Pons (tissue), 1 donor: ENCODE measurements around the gene SH3PXD2B.
"Not testable (repeated sequence)": the region's sequence is repeated elsewhere in the genome, so short reads cannot be mapped to it uniquely, and the experiment has no call there.

ENCODE experiments used
- DNase-seq: peaks from one replicate; pipeline ENCODE4 v3.0.0-alpha.2; 2016; ENCODE audit warnings: low spot score

Gene SH3PXD2B

GRCh38 chr5:172417983-172418630 is 36.2 kb downstream of the SH3PXD2B start:
- DNase-seq, result peak; percentile 81

- DNase-seq, result no peak
Observed at GRCh38 chr5:172417130-172417841, 37.0 kb downstream of the SH3PXD2B start.

GRCh38 chr5:172415362-172416275 is 38.7 kb downstream of the SH3PXD2B start:
- DNase-seq, result no peak

- no peak for DNase-seq
Observed at GRCh38 chr5:172414531-172415361, 39.6 kb downstream of the SH3PXD2B start.

- DNase-seq, result no peak
Observed at GRCh38 chr5:172413601-172414171, 40.6 kb downstream of the SH3PXD2B start.

- DNase-seq, result peak; percentile 78
Observed at GRCh38 chr5:172412724-172413286, 41.5 kb downstream of the SH3PXD2B start.

- no peak for DNase-seq
Observed at GRCh38 chr5:172411484-172412072, 42.7 kb downstream of the SH3PXD2B start.

- DNase-seq, result no peak
Observed at GRCh38 chr5:172410662-172411483, 43.5 kb downstream of the SH3PXD2B start.

- DNase-seq, result no peak
Observed at GRCh38 chr5:172410160-172410559, 44.2 kb downstream of the SH3PXD2B start.

- DNase-seq, result not testable (repeated sequence)
Observed at GRCh38 chr5:172409477-172409876, 44.8 kb downstream of the SH3PXD2B start.

- no peak for DNase-seq
Observed at GRCh38 chr5:172407822-172408221, 46.5 kb downstream of the SH3PXD2B start.

- no peak for DNase-seq
Observed at GRCh38 chr5:172407241-172407691, 47.1 kb downstream of the SH3PXD2B start.

GRCh38 chr5:172405226-172406107 is 48.9 kb downstream of the SH3PXD2B start:
- DNase-seq, result no peak

- no peak for DNase-seq
Observed at GRCh38 chr5:172404746-172405145, 49.6 kb downstream of the SH3PXD2B start.

GRCh38 chr5:172403817-172404216 is 50.5 kb downstream of the SH3PXD2B start:
- DNase-seq, result no peak

- DNase-seq, result peak; percentile 95
Observed at GRCh38 chr5:172403189-172403796, 51.0 kb downstream of the SH3PXD2B start.

- no peak for DNase-seq
Observed at GRCh38 chr5:172402531-172403188, 51.7 kb downstream of the SH3PXD2B start.

- DNase-seq, result not testable (repeated sequence)
Observed at GRCh38 chr5:172402031-172402430, 52.3 kb downstream of the SH3PXD2B start.
